MCF 10A (cell line): ENCODE data around the gene PHLDB2. TPM values are rescaled to one million over a fixed set of nuclear protein-coding genes. Genes with fewer than 3 reads are reported as not detected.

ENCODE experiments used
- BruUV-seq: library from RNA; stranded (reverse); fragments of 400-500 nt; replicated peaks from 2 replicates; lab custom pipeline; 2021; lab: Mats Ljungman, UMichigan
- CTCF ChIA-PET: fragments of 300-600 bp; sonication (Branson Sonifier 250); formaldehyde crosslinking; extraction: SDS; loops from one replicate; lab custom pipeline; 2021; ENCODE audit warnings: antibody characterized with exemption, inconsistent platforms; lab: Yijun Ruan, JAX
- POLR2A ChIA-PET: fragments of 300-600, 350-650 bp; sonication (Branson Sonifier 250); formaldehyde crosslinking; extraction: SDS; loops from one replicate; lab custom pipeline; 2020; ENCODE audit warnings: antibody characterized with exemption, inconsistent platforms; lab: Yijun Ruan, JAX
- DNase-seq: peaks from one replicate; pipeline ENCODE4 v3.0.0-alpha.2; 2018; ENCODE audit not compliant: unreplicated experiment
- H3K27ac Mint-ChIP-seq: one replicate; pipeline ENCODE4 v1.8.0; 2022; ENCODE audit warnings: mild to moderate bottlenecking, low read depth, mixed read lengths; ENCODE audit not compliant: unreplicated experiment
- H3K27me3 Mint-ChIP-seq: one replicate; pipeline ENCODE4 v1.8.0; 2022; ENCODE audit warnings: mixed read lengths; ENCODE audit not compliant: insufficient read depth, unreplicated experiment
- H3K36me3 Mint-ChIP-seq: one replicate; pipeline ENCODE4 v1.8.0; 2022; ENCODE audit warnings: mild to moderate bottlenecking, moderate library complexity, mixed read lengths; ENCODE audit not compliant: insufficient read depth, unreplicated experiment
- H3K4me1 Mint-ChIP-seq: one replicate; pipeline ENCODE4 v1.8.0; 2022; ENCODE audit warnings: mixed read lengths; ENCODE audit not compliant: insufficient read depth, unreplicated experiment
- H3K4me3 Mint-ChIP-seq: one replicate; pipeline ENCODE4 v1.8.0; 2022; ENCODE audit warnings: mild to moderate bottlenecking, moderate library complexity, mixed read lengths; ENCODE audit not compliant: unreplicated experiment
- H3K9me3 Mint-ChIP-seq: one replicate; pipeline ENCODE4 v1.8.0; 2022; ENCODE audit warnings: mixed read lengths; ENCODE audit not compliant: unreplicated experiment
- CTCF ChIP-seq: fragments of 200-600 bp; IDR thresholded peaks from one replicate; pipeline ENCODE4 v1.8.0; 2022; ENCODE audit warnings: antibody characterized with exemption, mild to moderate bottlenecking; ENCODE audit not compliant: unreplicated experiment
- intact Hi-C: fragments of 100-400 bp; cut with micrococcal nuclease; formaldehyde crosslinking; loops from 2 replicates; pipeline ENCODE4 v1.14.1; 2022
- total RNA-seq: library from RNA; stranded (reverse); gene quantifications from 2 replicates; pipeline ENCODE4 v1.2.3, GENCODE V29; 2022

PHLDB2 gene
- total RNA-seq, 1 experiment from 2014 or later: 109 TPM

- Mint-ChIP-seq H3K4me1 (no peaks in the 10 kb centered on the region), H3K27me3 (no peaks in the 10 kb centered on the region), H3K27ac (no peak overlapping the region), H3K9me3 (no peaks in the 10 kb centered on the region), H3K4me3 (no peak overlapping the region), H3K36me3 (peaks cover 76% of the 10 kb centered on the region)
- BruUV-seq: no TSS peak
- ChIA-PET POLR2A (interaction anchor here (0.6 to 1.4 kb wide), 3 partner anchors 13 to 31 kb away, joined by 3 to 4 read pairs (median 3); no protein-coding TSS in a partner anchor), CTCF (interaction anchor here (0.6 to 14.3 kb wide), 8 partner anchors 9 to 562 kb away, joined by 3 to 278 read pairs (median 4); no protein-coding TSS in a partner anchor)
- no peak for DNase-seq
- intact Hi-C loops: no loop called here
- TF ChIP-seq CTCF: no peak
These were observed 116.1 kb downstream of the PHLDB2 start for GRCh38 chr3:111975131-111975530.

GRCh38 chr3:111976254-111976653 is 117.2 kb downstream of the PHLDB2 start:
- Mint-ChIP-seq H3K4me1 (no peaks in the 10 kb centered on the region), H3K27me3 (no peaks in the 10 kb centered on the region), H3K36me3 (peaks cover 65% of the 10 kb centered on the region), H3K4me3 (no peak overlapping the region), H3K27ac (no peak overlapping the region), H3K9me3 (no peaks in the 10 kb centered on the region)
- POLR2A ChIA-PET: interaction anchor here (0.8 to 1.5 kb wide), 2 partner anchors 102 to 111 kb away, joined by 3 to 6 read pairs; no protein-coding TSS in a partner anchor
- DNase-seq: no peak
- no peak for TF ChIP-seq CTCF
- intact Hi-C loops: no loop called here
- BruUV-seq: no TSS peak
- CTCF ChIA-PET: interaction anchor here (1.2 to 2.6 kb wide), 4 partner anchors 37 to 260 kb away, joined by 3 to 11 read pairs (median 5); no protein-coding TSS in a partner anchor

- Mint-ChIP-seq H3K4me3 (peak within 1 kb of the TSS; percentile 85), H3K9me3 (no peaks in the 10 kb centered on the region), H3K27ac (peak within 1 kb of the TSS; percentile 66), H3K27me3 (no peaks in the 10 kb centered on the region), H3K4me1 (peaks cover 5% of the 10 kb centered on the region), H3K36me3 (peaks cover 40% of the 10 kb centered on the region)
- POLR2A ChIA-PET: interaction anchor here (0.6 to 3.3 kb wide), 44 partner anchors 10 to 406 kb away, joined by 3 to 22 read pairs (median 4); partner anchors contain the start of genes PHLDB2 and ZBED2
- DNase-seq: peak; percentile 98
- intact Hi-C loops: no loop called here
- BruUV-seq: no TSS peak
- TF ChIP-seq CTCF: no peak
- CTCF ChIA-PET: interaction anchor here (0.7 to 3.7 kb wide), 15 partner anchors 11 to 401 kb away, joined by 3 to 29 read pairs (median 4); no protein-coding TSS in a partner anchor
These were observed 119.7 kb downstream of the PHLDB2 start, which contains the start of gene ABHD10 for GRCh38 chr3:111978583-111979433. ABHD10 (plus strand) TSS chr3:111979026; CDS start chr3:111979062, 36 bp downstream.
